ENCODE measurements around the gene IDUA. TPM values are rescaled to one million over a fixed set of nuclear protein-coding genes. Genes with fewer than 3 reads are reported as not detected.

IDUA gene
- total RNA-seq, 2 donors from 2014 or later = 22.4 to 25.6 TPM

DNA sequence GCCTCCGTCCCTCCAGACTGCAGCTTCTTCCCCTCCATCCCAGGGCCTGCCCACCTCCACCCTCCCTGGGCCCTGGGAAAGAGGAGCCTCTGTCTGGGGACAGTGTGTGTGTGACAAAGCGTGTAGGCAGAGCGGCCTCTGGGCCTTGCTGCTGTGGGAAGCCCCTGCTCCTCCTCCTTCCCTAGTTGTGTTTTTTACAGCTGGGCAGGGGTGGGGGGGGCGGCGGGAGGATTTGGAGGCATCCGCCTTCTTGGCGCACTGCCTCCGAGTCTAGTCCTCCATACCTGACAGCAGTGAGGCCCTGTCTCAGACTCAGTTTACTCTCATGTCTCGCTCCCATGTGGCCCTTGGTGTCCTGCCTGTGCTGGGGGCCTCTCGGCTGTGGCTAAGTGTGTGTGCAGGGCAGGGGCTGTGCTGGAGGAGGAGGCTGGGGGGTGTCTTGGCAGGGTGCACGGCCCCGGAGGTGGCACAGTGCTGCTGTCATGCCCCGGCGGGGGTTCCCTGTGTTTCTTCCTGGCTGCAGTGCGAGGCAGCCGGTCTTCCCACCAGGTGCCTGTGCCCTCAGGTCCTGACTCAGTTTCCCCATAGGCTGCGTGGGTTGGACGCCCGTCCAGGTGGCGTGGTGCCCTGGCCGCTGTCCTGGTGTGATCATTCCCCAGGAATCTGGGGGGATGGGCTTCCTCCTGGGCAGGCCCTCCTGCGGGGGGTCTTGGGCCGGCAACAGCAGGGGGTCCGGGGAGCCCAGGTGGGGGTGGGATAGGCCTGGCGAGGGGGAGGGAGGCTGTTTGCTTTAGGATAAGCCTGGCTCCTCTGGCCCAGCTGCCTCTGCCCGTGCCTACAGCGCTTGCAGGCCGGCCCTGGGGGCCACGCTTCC, 31.5 kb downstream of the IDUA start:
- Histone ChIP-seq H3K36me3 (ENCODE audit: control insufficient read depth, insufficient read depth, low read length) (peaks cover 8% of the 10 kb centered on the region), H3K4me1 (ENCODE audit: control insufficient read depth, insufficient read depth, low read length) (peaks cover 15% of the 10 kb centered on the region), H3K27me3 (ENCODE audit: control insufficient read depth, insufficient read depth, low read length, poor library complexity, severe bottlenecking) (no peaks in the 10 kb centered on the region), H3K4me3 (ENCODE audit: low read length) (no peak overlapping the region), H3K9ac (ENCODE audit: extremely low read depth, low read length, poor library complexity, severe bottlenecking) (no peak overlapping the region), H3K27ac (ENCODE audit: low read depth, low read length) (no peak overlapping the region), H3K9me3 (ENCODE audit: control insufficient read depth, low read length) (no peaks in the 10 kb centered on the region)
- TF ChIP-seq, protein P1, sequence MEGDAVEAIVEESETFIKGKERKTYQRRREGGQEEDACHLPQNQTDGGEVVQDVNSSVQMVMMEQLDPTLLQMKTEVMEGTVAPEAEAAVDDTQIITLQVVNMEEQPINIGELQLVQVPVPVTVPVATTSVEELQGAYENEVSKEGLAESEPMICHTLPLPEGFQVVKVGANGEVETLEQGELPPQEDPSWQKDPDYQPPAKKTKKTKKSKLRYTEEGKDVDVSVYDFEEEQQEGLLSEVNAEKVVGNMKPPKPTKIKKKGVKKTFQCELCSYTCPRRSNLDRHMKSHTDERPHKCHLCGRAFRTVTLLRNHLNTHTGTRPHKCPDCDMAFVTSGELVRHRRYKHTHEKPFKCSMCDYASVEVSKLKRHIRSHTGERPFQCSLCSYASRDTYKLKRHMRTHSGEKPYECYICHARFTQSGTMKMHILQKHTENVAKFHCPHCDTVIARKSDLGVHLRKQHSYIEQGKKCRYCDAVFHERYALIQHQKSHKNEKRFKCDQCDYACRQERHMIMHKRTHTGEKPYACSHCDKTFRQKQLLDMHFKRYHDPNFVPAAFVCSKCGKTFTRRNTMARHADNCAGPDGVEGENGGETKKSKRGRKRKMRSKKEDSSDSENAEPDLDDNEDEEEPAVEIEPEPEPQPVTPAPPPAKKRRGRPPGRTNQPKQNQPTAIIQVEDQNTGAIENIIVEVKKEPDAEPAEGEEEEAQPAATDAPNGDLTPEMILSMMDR (conservative IDR thresholded peaks at IDR 0.05) = no peak
- 87 to 90% methylated on average over 11 to 29 of the region's 29 CpGs for WGBS, 2 experiments (ENCODE audit: insufficient coverage in 1 of 2, insufficient read length in 1 of 2)
- peaks cover 8% of the 10 kb centered on the region for H3K36me3 Mint-ChIP-seq (ENCODE audit: low read depth)
- no peaks in the 10 kb centered on the region for H3K9me3 Mint-ChIP-seq
- peak overlapping the region; percentile 55 for H3K27ac Mint-ChIP-seq
- DNase-seq = no peak
- H3K4me1 Mint-ChIP-seq = peaks cover 12% of the 10 kb centered on the region
- H3K27me3 Mint-ChIP-seq (ENCODE audit: insufficient read depth) = no peaks in the 10 kb centered on the region
- H3K4me3 Mint-ChIP-seq = no peak overlapping the region

DNA sequence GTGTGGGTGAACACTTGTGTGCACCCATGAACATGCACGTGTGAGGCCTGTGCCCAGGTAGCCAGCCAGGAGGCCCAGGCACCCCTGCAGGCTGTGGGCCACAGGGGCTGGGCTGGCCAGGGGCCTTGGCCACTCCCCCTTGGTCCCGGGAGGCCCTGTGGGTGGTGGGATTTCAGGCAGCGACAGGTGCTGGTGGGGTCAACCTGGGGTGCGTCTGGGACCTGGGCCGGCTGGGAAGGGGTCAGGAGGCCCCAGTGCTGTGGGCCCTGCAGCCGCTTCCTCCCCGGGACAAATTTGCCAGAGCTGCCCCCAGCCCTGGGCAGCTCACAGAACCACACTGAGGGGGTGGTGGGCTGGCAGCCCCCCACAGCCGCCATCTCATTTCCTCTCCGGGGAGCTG, 32.5 kb downstream of the IDUA start:
- Histone ChIP-seq H3K9ac (ENCODE audit: extremely low read depth, low read length, poor library complexity, severe bottlenecking) (peak overlapping the region; percentile 11), H3K9me3 (ENCODE audit: control insufficient read depth, low read length) (no peaks in the 10 kb centered on the region), H3K27me3 (ENCODE audit: control insufficient read depth, insufficient read depth, low read length, poor library complexity, severe bottlenecking) (no peaks in the 10 kb centered on the region), H3K4me1 (ENCODE audit: control insufficient read depth, insufficient read depth, low read length) (peaks cover 15% of the 10 kb centered on the region), H3K27ac (ENCODE audit: low read depth, low read length) (no peak overlapping the region), H3K4me3 (ENCODE audit: low read length) (no peak overlapping the region), H3K36me3 (ENCODE audit: control insufficient read depth, insufficient read depth, low read length) (peaks cover under 1% of the 10 kb centered on the region)
- WGBS, 2 experiments (ENCODE audit: insufficient coverage in 1 of 2, insufficient read length in 1 of 2) = 77% methylated on average over 9 of the region's 9 CpGs; no CpG with 5 or more reads in 1 of the 2 experiments
- Mint-ChIP-seq H3K4me1 (peaks cover 12% of the 10 kb centered on the region), H3K9me3 (no peaks in the 10 kb centered on the region), H3K36me3 (ENCODE audit: low read depth) (peaks cover 5% of the 10 kb centered on the region), H3K27ac (peak overlapping the region; percentile 58), H3K27me3 (ENCODE audit: insufficient read depth) (no peaks in the 10 kb centered on the region), H3K4me3 (peak overlapping the region; percentile 9)
- DNase-seq = no peak
- TF ChIP-seq, protein P1 (conservative IDR thresholded peaks at IDR 0.05) = no peak

DNA sequence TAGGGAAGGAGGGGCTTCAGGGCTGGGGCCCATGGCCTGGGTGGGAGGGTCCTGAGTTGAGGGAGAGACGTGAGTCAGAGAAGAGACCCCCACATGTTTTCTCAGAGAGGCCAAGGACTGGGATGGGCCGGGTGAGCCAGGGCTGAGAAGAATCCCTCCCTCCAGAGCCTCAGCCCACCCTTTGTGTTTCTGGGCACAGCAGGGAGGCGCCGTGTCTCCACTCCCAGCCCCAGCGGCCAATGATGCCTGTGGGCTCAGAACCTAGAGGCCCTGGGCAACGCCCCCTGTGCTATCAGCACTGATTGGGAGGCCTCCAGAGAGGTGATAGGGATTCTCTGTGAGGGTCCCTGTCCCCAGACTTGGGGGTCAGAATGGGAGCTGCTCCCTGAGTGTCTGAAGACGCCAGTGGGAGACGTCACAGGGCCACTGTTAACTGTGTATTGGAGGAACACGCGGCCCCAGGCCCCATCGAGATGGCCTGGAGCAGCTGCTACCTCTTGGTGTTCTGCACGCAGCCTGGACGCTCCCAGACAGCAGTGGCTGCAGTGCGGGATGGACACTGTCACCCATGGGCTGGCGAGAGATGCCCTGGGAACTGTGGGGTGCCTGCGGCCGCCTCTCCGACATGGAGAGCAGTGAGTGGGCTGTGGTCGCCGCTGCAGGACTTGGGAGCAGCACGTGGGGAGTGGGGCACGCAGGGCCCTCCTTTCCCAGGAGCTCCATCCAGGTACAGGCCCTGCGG, 33.1 kb downstream of the IDUA start:
- Mint-ChIP-seq H3K9me3 (no peaks in the 10 kb centered on the region), H3K27ac (peak overlapping the region; percentile 13), H3K4me1 (peaks cover 12% of the 10 kb centered on the region), H3K36me3 (ENCODE audit: low read depth) (peaks cover 8% of the 10 kb centered on the region), H3K4me3 (peak overlapping the region; percentile 9), H3K27me3 (ENCODE audit: insufficient read depth) (no peaks in the 10 kb centered on the region)
- DNase-seq = peak; percentile 85
- TF ChIP-seq, protein P1 (conservative IDR thresholded peaks at IDR 0.05) = no peak
- Histone ChIP-seq H3K27me3 (ENCODE audit: control insufficient read depth, insufficient read depth, low read length, poor library complexity, severe bottlenecking) (no peaks in the 10 kb centered on the region), H3K9ac (ENCODE audit: extremely low read depth, low read length, poor library complexity, severe bottlenecking) (no peak overlapping the region), H3K4me1 (ENCODE audit: control insufficient read depth, insufficient read depth, low read length) (peaks cover 15% of the 10 kb centered on the region), H3K9me3 (ENCODE audit: control insufficient read depth, low read length) (no peaks in the 10 kb centered on the region), H3K27ac (ENCODE audit: low read depth, low read length) (no peak overlapping the region), H3K36me3 (ENCODE audit: control insufficient read depth, insufficient read depth, low read length) (no peaks in the 10 kb centered on the region), H3K4me3 (ENCODE audit: low read length) (no peak overlapping the region)
- WGBS, 2 experiments (ENCODE audit: insufficient coverage in 1 of 2, insufficient read length in 1 of 2) = 78 to 83% methylated on average over 15 to 23 of the region's 23 CpGs
